SK-N-SH treated with all-trans-retinoic acid at 6 μM for 48 hours (cell line): ENCODE data around the gene CYB561.

Experiments used
- CSRNP3 ChIP-seq: fragments of 250-450 bp; sonication (Bioruptor Pico); IDR thresholded peaks from 2 replicates; pipeline ENCODE4 v1.5.1; 2021; ENCODE audit warnings: mild to moderate bottlenecking, moderate library complexity
- ESRRG ChIP-seq: fragments of 250-450 bp; sonication (Bioruptor Pico); IDR thresholded peaks from 2 replicates; pipeline ENCODE4 v1.6.1; 2021; ENCODE audit warnings: mild to moderate bottlenecking
- PPARA ChIP-seq: fragments of 250-450 bp; sonication (Bioruptor Pico); IDR thresholded peaks from 2 replicates; pipeline ENCODE4 v1.5.0; 2020; ENCODE audit warnings: mild to moderate bottlenecking, borderline replicate concordance
- TCF4 ChIP-seq: fragments of 250-450 bp; sonication (Bioruptor Pico); IDR thresholded peaks from 2 replicates; pipeline ENCODE4 v1.8.0; 2021; ENCODE audit warnings: mild to moderate bottlenecking, moderate library complexity, borderline replicate concordance
- TOX ChIP-seq: fragments of 250-450 bp; sonication (Bioruptor Pico); IDR thresholded peaks from 2 replicates; pipeline ENCODE4 v1.8.0; 2021; ENCODE audit warnings: mild to moderate bottlenecking, moderate library complexity, borderline replicate concordance
- ZFP3 ChIP-seq: fragments of 250-450 bp; sonication (Bioruptor Pico); IDR thresholded peaks from 2 replicates; pipeline ENCODE4 v1.5.0; 2020; ENCODE audit warnings: mild to moderate bottlenecking, moderate library complexity
- ZFP30 ChIP-seq: fragments of 450-650 bp; formaldehyde crosslinking; IDR thresholded peaks from 2 replicates; pipeline ENCODE4 v1.5.0; 2022; ENCODE audit warnings: mild to moderate bottlenecking, moderate library complexity
- ZNF8 ChIP-seq: fragments of 450-650 bp; formaldehyde crosslinking; IDR thresholded peaks from 2 replicates; pipeline ENCODE4 v1.5.0; 2020; ENCODE audit warnings: mild to moderate bottlenecking, moderate library complexity
- TF ChIP-seq, protein P1 (sequence below): fragments of 250-450 bp; sonication (Bioruptor Pico); IDR thresholded peaks from 2 replicates; pipeline ENCODE4 v1.8.0; 2020; ENCODE audit warnings: mild to moderate bottlenecking, moderate library complexity, borderline replicate concordance
- TF ChIP-seq, protein P2 (sequence below): fragments of 250-450 bp; sonication (Bioruptor Pico); IDR thresholded peaks from 2 replicates; pipeline ENCODE4 v1.5.1; 2020; ENCODE audit warnings: low read depth, mild to moderate bottlenecking, moderate library complexity

DNA sequence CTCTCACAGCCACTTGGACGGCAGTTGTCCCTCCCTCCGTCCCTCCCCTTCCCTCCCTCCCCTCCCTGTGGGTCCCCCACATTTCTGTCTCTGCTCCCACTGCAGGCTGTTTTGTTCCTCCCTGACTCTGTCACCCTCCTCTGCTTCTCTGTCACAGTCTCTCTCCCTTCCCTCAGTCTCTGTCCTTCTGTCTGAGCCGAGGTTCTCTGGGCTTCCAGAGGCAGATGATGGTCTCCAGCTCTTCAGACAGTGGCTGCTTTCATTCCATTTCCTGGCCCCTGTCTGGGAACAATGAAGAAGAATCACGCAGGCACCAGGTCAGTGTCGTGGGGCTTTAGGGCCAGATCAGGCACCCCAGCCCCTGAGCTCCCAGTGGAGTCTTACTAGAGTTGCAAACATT lies 8.8 kb upstream of the CYB561 start:
- TF ChIP-seq ESRRG (CRISPR knock-in tag): no peak
- TF ChIP-seq, protein P1, sequence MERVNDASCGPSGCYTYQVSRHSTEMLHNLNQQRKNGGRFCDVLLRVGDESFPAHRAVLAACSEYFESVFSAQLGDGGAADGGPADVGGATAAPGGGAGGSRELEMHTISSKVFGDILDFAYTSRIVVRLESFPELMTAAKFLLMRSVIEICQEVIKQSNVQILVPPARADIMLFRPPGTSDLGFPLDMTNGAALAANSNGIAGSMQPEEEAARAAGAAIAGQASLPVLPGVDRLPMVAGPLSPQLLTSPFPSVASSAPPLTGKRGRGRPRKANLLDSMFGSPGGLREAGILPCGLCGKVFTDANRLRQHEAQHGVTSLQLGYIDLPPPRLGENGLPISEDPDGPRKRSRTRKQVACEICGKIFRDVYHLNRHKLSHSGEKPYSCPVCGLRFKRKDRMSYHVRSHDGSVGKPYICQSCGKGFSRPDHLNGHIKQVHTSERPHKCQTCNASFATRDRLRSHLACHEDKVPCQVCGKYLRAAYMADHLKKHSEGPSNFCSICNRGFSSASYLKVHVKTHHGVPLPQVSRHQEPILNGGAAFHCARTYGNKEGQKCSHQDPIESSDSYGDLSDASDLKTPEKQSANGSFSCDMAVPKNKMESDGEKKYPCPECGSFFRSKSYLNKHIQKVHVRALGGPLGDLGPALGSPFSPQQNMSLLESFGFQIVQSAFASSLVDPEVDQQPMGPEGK (CRISPR knock-in tag): no peak
- no peak for TF ChIP-seq ZNF8 (CRISPR knock-in tag)
- TF ChIP-seq TCF4: no peak
- no peak for TF ChIP-seq TOX (CRISPR knock-in tag)
- no peak for TF ChIP-seq CSRNP3 (CRISPR knock-in tag)
- TF ChIP-seq, protein P2, sequence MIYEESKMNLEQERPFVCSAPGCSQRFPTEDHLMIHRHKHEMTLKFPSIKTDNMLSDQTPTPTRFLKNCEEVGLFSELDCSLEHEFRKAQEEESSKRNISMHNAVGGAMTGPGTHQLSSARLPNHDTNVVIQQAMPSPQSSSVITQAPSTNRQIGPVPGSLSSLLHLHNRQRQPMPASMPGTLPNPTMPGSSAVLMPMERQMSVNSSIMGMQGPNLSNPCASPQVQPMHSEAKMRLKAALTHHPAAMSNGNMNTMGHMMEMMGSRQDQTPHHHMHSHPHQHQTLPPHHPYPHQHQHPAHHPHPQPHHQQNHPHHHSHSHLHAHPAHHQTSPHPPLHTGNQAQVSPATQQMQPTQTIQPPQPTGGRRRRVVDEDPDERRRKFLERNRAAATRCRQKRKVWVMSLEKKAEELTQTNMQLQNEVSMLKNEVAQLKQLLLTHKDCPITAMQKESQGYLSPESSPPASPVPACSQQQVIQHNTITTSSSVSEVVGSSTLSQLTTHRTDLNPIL: no peak
- no peak for TF ChIP-seq ZFP3 (CRISPR knock-in tag)
- no peak for TF ChIP-seq PPARA
- no peak for TF ChIP-seq ZFP30 (CRISPR knock-in tag)
